ENCODE measurements around the gene SSR1.

GRCh38 chr6:7323074-7323473 lies 10.1 kb upstream of the SSR1 start:
- TF ChIP-seq CTCF (IDR thresholded peaks at IDR 0.05), result no peak
- no peak for TF ChIP-seq ZFX (IDR thresholded peaks at IDR 0.05; ENCODE audit: borderline replicate concordance)

All from 22Rv1 (cell line).